ENCODE results near the gene TBC1D32. TPM values are rescaled to one million over a fixed set of nuclear protein-coding genes. Genes with fewer than 3 reads are reported as not detected.

TBC1D32 gene

DNA sequence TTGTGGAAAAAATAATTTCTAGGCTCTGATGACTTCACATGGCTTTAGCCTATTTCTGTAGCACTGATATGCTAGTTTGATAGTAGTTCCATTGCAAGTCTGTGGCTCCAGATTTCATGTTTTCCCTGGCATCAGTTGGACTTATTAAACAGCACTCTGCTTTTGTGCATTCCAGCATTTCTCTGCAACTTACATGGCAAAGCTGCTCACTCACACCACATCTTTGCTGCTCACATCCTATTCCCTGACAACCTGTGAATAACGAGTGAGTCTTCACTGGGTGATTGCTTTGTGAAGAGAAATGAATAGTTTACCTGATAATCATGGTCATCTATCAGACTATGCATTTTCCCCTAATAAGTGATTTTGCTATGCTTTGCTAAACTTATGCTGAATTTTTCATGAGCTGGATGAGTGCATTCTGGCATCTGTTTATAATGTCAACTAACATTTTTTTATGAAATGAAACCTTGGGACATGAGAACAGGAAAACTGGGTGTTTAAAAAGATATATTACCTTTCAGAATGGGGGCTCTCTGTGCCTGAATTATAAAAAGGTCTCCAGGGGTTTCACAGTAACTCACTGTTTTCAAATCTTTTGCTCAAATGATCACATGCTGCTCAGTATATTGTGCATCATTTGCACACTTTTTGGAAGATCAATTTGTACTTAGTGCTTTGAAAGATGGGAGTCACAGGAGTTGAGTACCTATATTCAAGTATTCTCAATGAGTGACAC is 301.8 kb downstream of the TBC1D32 start:
- no peak overlapping the region for H4K5ac ChIP-seq (ENCODE audit: low read length)
- H3K4me1 ChIP-seq (ENCODE audit: control insufficient read depth, low read depth, low read length): no peaks in the 10 kb centered on the region
- no peak overlapping the region for H2BK120ac ChIP-seq (ENCODE audit: low read depth, low read length)
- no peak overlapping the region for H3K9ac ChIP-seq (ENCODE audit: low read length)
- no peak for DNase-seq
- H3K36me3 ChIP-seq (ENCODE audit: control insufficient read depth, insufficient read depth, low read length): no peaks in the 10 kb centered on the region
- H3K79me2 ChIP-seq (ENCODE audit: control insufficient read depth, insufficient read depth, low read length): no peaks in the 10 kb centered on the region
- H3K4me2 ChIP-seq (ENCODE audit: low read length): no peak overlapping the region
- no peak overlapping the region for H4K8ac ChIP-seq (ENCODE audit: low read depth, low read length)
- H3K79me1 ChIP-seq (ENCODE audit: low read length): no peaks in the 10 kb centered on the region
- H3K56ac ChIP-seq (ENCODE audit: low read length): no peak overlapping the region
- H3K18ac ChIP-seq (ENCODE audit: low read length): no peak overlapping the region
- H2AK5ac ChIP-seq (ENCODE audit: low read length): no peak overlapping the region
- no CpG with 5 or more reads among the region's 1 CpG for WGBS (ENCODE audit: extremely low coverage, insufficient coverage, low lambda C conversion rate)
- no peak overlapping the region for H3K4me3 ChIP-seq (ENCODE audit: low read length)
- no peak overlapping the region for H2BK5ac ChIP-seq (ENCODE audit: low read length)
- H3K27ac ChIP-seq (ENCODE audit: low read depth, low read length): no peak overlapping the region
- no peak overlapping the region for H2BK15ac ChIP-seq (replicated peaks; ENCODE audit: low read depth)
- H3K23ac ChIP-seq (ENCODE audit: low read length): no peak overlapping the region
- no peaks in the 10 kb centered on the region for H3K27me3 ChIP-seq (ENCODE audit: insufficient read depth, low read length, poor library complexity)
- no peak overlapping the region for H3K4ac ChIP-seq (ENCODE audit: low read depth, low read length)

Small RNAs within 50 kb of the gene (small RNA-seq; reads per million reads assigned to genes)
- gene RF00019 (ENCODE audit: insufficient read depth) (not detected), gene RNU6-1286P (ENCODE audit: insufficient read depth) (not detected)

Measured in mesendoderm (in vitro differentiated cells).